CD4-positive, alpha-beta T cell treated with Interleukin-4 for 4 hours (primary cell): Measurements from ENCODE around the gene ZNF445.
"Not testable (repeated sequence)": the region's sequence is repeated elsewhere in the genome, so short reads cannot be mapped to it uniquely, and the experiment has no call there.

Experiments
- DNase-seq: peaks from one replicate; pipeline ENCODE4 v3.0.0-alpha.2; 2020

Gene ZNF445

GRCh38 chr3:44429459-44429858, 48.0 kb downstream of the ZNF445 start:
- DNase-seq, result no peak

DNA sequence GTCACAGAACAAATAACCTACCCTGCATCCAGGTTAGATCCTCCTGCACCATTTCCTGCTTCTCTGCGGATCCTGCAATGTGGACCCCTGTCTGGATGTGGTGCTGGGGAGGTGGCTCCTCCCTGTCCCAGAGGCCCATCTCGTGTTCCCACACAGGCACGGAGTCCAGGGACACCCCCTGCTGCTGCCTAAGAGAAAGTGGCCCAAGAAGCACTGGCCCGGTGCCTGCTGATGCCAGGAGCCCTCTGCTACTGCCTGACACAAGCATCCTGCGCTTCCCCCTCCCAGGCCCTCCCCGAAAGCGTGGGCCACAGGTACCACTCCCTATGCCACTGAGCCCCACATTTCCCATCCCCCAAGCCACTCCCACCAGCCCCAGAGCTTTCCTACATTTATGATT, 48.6 kb downstream of the ZNF445 start:
- DNase-seq, result no peak

DNA sequence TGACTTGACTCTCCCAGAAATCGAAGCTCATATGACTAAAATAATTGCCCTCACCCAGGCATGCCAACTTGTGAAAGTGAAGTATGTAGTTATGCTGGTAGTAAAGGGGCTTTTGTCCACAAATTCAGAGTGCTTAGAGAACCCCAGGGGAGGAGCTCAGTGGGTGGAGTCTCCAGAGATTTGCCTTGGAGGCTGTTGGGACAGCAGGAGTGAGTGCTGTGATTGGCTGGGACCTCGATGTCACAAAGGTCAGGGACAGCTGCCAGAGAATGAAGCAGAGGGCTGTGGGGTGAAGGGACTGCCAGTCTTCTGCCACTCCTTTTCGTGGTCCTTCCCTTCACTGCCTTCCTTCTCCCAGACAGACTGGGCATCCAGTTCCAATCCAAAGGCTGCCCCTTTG, 49.8 kb downstream of the ZNF445 start:
- no peak for DNase-seq

GRCh38 chr3:44424758-44425157, 52.7 kb downstream of the ZNF445 start:
- DNase-seq, result no peak

- DNase-seq, result no peak
Measured at GRCh38 chr3:44421280-44421679, 56.2 kb downstream of the ZNF445 start.

DNA sequence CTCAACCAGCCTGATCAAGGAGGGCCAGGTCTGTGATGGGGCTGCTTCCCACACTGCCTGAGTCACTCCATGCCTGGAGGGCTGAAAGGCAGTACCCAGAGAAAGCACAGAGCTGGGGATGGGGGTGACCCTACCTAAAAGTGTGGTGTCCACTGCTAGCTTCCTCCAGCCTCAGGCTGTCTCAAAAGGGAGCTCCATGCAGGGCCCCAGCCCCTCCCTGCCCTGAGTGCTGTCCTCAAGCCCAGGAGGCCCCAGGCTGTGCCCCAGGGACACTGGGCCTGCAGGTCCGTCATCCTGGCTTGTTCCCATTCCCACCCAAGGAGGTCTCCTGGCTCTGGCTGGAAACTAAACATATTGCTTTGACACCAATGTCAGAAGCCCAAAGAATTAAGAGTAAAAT, 56.8 kb downstream of the ZNF445 start:
- no peak for DNase-seq

- DNase-seq, result no peak
Measured at GRCh38 chr3:44419923-44420650, 57.4 kb downstream of the ZNF445 start.

- no peak for DNase-seq
Measured at GRCh38 chr3:44419116-44419922, 58.2 kb downstream of the ZNF445 start.

DNA sequence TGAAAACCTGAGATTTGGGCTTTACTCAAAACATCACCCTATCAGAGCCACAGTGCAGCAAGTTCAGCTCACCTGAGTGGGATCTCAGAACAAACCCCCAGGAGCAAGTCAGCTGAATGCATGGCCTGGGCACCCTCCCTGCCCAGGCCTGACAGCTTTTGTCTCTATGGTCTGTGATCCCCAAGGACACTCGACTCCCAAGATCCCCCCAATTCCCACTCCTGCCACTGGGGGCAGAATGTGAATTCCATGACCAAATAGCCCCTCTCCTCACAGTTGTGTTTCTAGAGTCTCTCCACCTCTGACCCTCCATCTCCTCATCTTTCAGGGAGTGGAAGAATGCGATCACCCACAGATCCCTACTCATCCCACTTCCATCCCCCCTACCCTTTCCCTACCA, 58.9 kb downstream of the ZNF445 start:
- no peak for DNase-seq

DNA sequence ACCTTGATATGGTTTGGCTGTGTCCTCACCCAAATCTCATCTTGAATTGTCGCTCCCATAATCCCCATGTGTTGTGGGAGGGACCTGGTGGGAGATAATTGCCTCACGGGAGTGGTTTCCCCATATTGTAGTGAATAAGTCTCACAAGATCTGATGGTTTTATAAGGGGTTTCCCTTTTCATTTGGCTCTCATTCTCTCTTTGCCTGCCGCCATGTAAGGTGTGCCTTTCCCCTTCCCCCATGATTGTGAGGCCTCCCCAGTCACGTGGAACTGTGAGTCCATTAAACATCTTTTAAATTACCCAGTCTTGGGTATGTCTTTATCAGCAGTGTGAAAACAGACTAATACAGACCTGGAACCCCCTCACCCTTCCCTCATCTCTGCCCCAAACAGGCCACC, 59.4 kb downstream of the ZNF445 start:
- DNase-seq, result not testable (repeated sequence)

GRCh38 chr3:44416031-44417030, 61.1 kb downstream of the ZNF445 start:
- no peak for DNase-seq

- DNase-seq, result no peak
Measured at GRCh38 chr3:44415421-44415820, 62.0 kb downstream of the ZNF445 start.

- no peak for DNase-seq
Measured at GRCh38 chr3:44414517-44415090, 62.9 kb downstream of the ZNF445 start.

DNA sequence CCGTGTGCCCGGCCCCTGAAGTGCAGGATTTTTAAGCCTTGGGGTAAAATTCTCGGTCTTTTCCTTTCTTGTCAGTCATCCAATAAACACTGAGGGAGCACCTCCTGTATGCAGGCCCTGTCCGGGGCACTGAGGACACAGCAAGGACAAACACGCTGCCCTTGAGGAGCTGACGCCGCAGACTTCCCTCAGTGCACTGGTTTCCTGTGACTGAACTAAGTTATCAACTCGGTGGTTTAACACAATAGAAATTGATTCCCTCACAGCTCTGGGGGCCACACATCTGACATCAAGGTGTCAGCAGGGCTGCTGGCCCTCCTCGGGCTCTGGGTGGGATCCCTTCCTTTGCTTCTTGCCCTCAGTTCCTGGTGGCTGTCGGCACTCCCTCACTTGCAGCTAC, 65.1 kb downstream of the ZNF445 start:
- no peak for DNase-seq

- DNase-seq, result no peak
Measured at GRCh38 chr3:44411031-44411645, 66.3 kb downstream of the ZNF445 start.

- no peak for DNase-seq
Measured at GRCh38 chr3:44409640-44410410, 67.6 kb downstream of the ZNF445 start.

GRCh38 chr3:44402548-44402947, 74.9 kb downstream of the ZNF445 start:
- DNase-seq, result no peak

DNA sequence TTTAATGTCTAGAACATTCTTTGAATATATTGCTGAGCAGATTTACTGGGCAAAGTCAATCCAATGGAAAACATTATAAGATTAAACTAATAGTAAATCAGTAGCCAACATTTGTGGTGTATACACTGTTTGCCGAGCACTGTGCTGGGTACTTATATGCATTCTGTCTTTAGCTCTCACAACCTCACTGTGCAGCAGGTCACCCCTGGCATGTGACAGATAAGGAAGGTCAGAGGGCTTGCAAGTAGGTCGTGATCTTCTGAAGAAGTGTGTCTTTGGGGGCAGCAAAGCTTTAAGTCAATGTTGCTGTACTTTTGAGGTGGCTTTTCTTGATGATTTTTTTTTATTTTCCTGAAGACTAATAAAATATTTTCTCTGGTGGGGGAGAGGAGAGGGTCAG, 76.7 kb downstream of the ZNF445 start:
- DNase-seq, result no peak

DNA sequence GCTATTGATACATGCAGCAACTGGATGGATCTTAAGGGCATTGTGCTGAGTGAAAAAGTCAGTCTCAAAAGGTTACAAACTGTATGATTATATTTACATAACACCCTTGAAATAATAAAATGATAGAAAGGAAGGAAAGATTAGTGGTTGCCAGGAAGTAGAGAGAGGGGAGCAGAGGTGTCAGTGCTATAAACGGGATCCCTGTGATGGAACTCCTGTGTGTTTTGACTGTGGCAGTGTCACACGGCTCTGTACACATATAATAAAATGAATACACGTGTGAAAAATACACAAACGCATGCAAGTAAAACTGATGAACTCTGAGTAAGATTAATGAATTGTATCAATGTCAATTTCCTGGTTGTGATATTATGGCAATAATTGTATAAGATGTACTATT, 78.6 kb downstream of the ZNF445 start:
- DNase-seq, result no peak

DNA sequence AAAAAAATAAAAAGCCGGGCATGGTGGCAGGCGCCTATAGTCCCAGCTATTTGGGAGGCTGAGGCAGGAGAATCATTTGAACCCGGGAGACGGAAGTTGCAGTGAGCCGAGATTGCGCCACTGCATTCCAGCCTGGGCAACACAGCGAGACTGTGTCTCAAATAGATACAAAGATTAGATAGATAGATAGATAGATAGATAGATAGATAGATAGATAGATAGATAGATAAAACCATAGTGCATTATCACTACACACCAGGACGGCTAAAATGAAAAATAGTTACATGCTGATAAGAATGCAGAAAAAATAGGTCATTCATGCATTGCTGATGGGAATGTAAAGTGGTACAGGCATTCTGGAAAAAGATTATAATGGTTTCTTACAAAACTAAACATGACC, 79.2 kb downstream of the ZNF445 start:
- not testable (repeated sequence) for DNase-seq
